Measurements from ENCODE around the gene DCLK3. TPM values are rescaled to one million over a fixed set of nuclear protein-coding genes. Genes with fewer than 3 reads are reported as not detected.

DCLK3 gene
- total and polyA plus RNA-seq, 2 donors (not counting 1 experiment from before 2014, with no cell fraction given): not detected

DNA sequence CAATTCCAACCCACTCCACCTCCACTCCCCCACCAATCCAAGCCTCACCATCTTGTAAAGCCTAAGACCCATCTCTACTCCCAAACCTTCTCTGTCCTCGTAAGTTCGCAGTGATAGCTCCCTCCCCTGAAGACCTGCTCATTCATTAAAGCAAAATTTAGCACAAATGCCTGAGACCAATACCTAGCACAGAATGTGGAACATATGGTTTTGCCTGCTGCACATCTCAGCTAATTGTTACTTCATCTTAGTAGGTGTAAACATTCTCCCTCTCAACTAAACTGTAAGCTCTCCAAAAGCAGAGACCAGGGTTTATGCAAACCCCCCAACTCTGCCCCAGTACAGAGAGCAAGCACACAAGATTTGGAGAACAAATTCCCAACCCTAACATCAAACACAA is 20.5 kb downstream of the DCLK3 start:
- Histone ChIP-seq H3K36me3 (ENCODE audit: control insufficient read depth, insufficient read depth, low read length) (no peaks in the 10 kb centered on the region), H3K9ac (ENCODE audit: insufficient read depth, low read length) (no peak overlapping the region), H3K4me3 (replicated peaks in 1 of 4; ENCODE audit: control extremely low read depth in 1 of 4, insufficient read depth in 1 of 4, low read depth in 3 of 4, low read length in 4 of 4) (no peak overlapping the region), H2AFZ (ENCODE audit: low read length) (no peak overlapping the region), H4K20me1 (ENCODE audit: control insufficient read depth, extremely low read depth, insufficient read depth, low read length) (no peaks in the 10 kb centered on the region), H3K4me1 (ENCODE audit: control insufficient read depth, extremely low read depth, insufficient read depth, low read length) (no peaks in the 10 kb centered on the region), H3K4me2 (ENCODE audit: extremely low read depth, insufficient read depth, low read length) (no peak overlapping the region), H3K79me2 (ENCODE audit: control insufficient read depth, insufficient read depth, low read length) (no peaks in the 10 kb centered on the region), H3K9me3 (ENCODE audit: control insufficient read depth, insufficient read depth, low read depth, low read length) (no peaks in the 10 kb centered on the region), H3K27ac (ENCODE audit: insufficient read depth, low read length) (no peak overlapping the region), H3K27me3 (ENCODE audit: control insufficient read depth, insufficient read depth, low read length) (no peaks in the 10 kb centered on the region)
- TF ChIP-seq, protein P1, sequence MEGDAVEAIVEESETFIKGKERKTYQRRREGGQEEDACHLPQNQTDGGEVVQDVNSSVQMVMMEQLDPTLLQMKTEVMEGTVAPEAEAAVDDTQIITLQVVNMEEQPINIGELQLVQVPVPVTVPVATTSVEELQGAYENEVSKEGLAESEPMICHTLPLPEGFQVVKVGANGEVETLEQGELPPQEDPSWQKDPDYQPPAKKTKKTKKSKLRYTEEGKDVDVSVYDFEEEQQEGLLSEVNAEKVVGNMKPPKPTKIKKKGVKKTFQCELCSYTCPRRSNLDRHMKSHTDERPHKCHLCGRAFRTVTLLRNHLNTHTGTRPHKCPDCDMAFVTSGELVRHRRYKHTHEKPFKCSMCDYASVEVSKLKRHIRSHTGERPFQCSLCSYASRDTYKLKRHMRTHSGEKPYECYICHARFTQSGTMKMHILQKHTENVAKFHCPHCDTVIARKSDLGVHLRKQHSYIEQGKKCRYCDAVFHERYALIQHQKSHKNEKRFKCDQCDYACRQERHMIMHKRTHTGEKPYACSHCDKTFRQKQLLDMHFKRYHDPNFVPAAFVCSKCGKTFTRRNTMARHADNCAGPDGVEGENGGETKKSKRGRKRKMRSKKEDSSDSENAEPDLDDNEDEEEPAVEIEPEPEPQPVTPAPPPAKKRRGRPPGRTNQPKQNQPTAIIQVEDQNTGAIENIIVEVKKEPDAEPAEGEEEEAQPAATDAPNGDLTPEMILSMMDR (conservative IDR thresholded peaks at IDR 0.05 in 1 of 2, IDR thresholded peaks at IDR 0.05 in 1 of 2; ENCODE audit: low read depth in 1 of 2, low read length in 2 of 2): no peak
- TF ChIP-seq EZH2 (IDR thresholded peaks at IDR 0.05; ENCODE audit: low read length, missing control alignments): no peak
- no peak for DNase-seq (ENCODE audit: low read depth in 2 of 2)

DNA sequence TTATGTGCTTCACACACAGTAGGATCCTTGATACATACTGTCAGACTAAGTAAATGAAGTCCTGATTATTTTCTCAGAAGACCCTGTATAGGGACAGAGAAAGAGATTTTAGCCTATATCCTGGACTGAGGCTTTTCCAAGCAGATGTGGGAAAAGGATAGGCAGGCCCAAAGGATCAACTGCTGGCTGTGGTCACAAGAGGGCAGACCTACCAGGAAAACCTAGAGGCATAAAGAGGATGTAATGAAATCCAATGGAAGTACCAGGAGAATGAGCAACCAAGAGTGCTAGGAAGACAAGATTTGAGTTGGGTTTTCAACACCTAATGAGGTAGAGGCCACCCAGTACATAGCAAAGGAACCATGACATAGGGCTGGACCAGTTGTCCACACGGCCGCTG is 23.1 kb downstream of the DCLK3 start:
- no peaks in the 10 kb centered on the region for H3K27me3 ChIP-seq (ENCODE audit: control insufficient read depth, insufficient read depth, low read length)
- peak in 1 of 2 donors; percentile 4 for DNase-seq (ENCODE audit: low read depth in 2 of 2)

DNA sequence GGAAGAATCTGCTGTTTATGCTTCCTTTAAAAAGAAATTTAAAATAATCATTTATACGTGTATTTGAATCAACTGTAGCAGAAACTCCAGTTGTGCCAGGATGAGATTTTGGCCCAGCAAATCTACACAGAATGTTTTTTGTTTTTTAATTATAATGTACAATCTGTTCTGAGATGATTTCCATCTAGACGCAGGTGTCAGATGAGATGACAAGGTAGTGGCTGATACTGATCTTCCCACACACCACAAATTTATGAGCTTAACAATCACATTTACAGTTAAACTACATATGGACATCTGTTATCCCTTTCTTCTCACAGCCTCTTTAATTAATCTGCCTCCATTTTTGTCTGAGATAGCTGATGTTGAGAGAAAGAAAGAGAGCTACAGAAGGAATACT is 23.6 kb downstream of the DCLK3 start:
- no peaks in the 10 kb centered on the region for H3K79me2 ChIP-seq (ENCODE audit: control insufficient read depth, insufficient read depth, low read length)
- H2AFZ ChIP-seq (ENCODE audit: low read length): no peak overlapping the region
- no peaks in the 10 kb centered on the region for H3K9me3 ChIP-seq (ENCODE audit: control insufficient read depth, insufficient read depth, low read depth, low read length)
- no peaks in the 10 kb centered on the region for H3K36me3 ChIP-seq (ENCODE audit: control insufficient read depth, insufficient read depth, low read length)
- H4K20me1 ChIP-seq (ENCODE audit: control insufficient read depth, extremely low read depth, insufficient read depth, low read length): no peaks in the 10 kb centered on the region
- no peaks in the 10 kb centered on the region for H3K4me1 ChIP-seq (ENCODE audit: control insufficient read depth, extremely low read depth, insufficient read depth, low read length)
- H3K4me2 ChIP-seq (ENCODE audit: extremely low read depth, insufficient read depth, low read length): no peak overlapping the region
- no peak overlapping the region for H3K9ac ChIP-seq (ENCODE audit: insufficient read depth, low read length)
- no peak overlapping the region for H3K27ac ChIP-seq (ENCODE audit: insufficient read depth, low read length)
- H3K4me3 ChIP-seq (replicated peaks in 1 of 4; ENCODE audit: control extremely low read depth in 1 of 4, insufficient read depth in 1 of 4, low read depth in 3 of 4, low read length in 4 of 4): no peak overlapping the region
- H3K27me3 ChIP-seq (ENCODE audit: control insufficient read depth, insufficient read depth, low read length): no peaks in the 10 kb centered on the region
- no peak for DNase-seq (ENCODE audit: low read depth in 2 of 2)
- TF ChIP-seq, protein P1 (conservative IDR thresholded peaks at IDR 0.05 in 1 of 2, IDR thresholded peaks at IDR 0.05 in 1 of 2; ENCODE audit: low read depth in 1 of 2, low read length in 2 of 2): no peak
- no peak for TF ChIP-seq EZH2 (IDR thresholded peaks at IDR 0.05; ENCODE audit: low read length, missing control alignments)

More for the DNA sequence above, 23.1 kb downstream of the DCLK3 start:
- TF ChIP-seq, protein P1 (conservative IDR thresholded peaks at IDR 0.05 in 1 of 2, IDR thresholded peaks at IDR 0.05 in 1 of 2; ENCODE audit: low read depth in 1 of 2, low read length in 2 of 2): peak in 1 of 2 donors; percentile 24
- no peak for TF ChIP-seq EZH2 (IDR thresholded peaks at IDR 0.05; ENCODE audit: low read length, missing control alignments)
- Histone ChIP-seq H3K4me1 (ENCODE audit: control insufficient read depth, extremely low read depth, insufficient read depth, low read length) (no peaks in the 10 kb centered on the region), H3K79me2 (ENCODE audit: control insufficient read depth, insufficient read depth, low read length) (no peaks in the 10 kb centered on the region), H2AFZ (ENCODE audit: low read length) (no peak overlapping the region), H3K4me2 (ENCODE audit: extremely low read depth, insufficient read depth, low read length) (no peak overlapping the region), H4K20me1 (ENCODE audit: control insufficient read depth, extremely low read depth, insufficient read depth, low read length) (no peaks in the 10 kb centered on the region), H3K27ac (ENCODE audit: insufficient read depth, low read length) (no peak overlapping the region), H3K9me3 (ENCODE audit: control insufficient read depth, insufficient read depth, low read depth, low read length) (no peaks in the 10 kb centered on the region), H3K36me3 (ENCODE audit: control insufficient read depth, insufficient read depth, low read length) (no peaks in the 10 kb centered on the region), H3K4me3 (replicated peaks in 1 of 4; ENCODE audit: control extremely low read depth in 1 of 4, insufficient read depth in 1 of 4, low read depth in 3 of 4, low read length in 4 of 4) (no peak overlapping the region), H3K9ac (ENCODE audit: insufficient read depth, low read length) (no peak overlapping the region)

Measured in fibroblast of lung (primary cell).